ENCODE data around the gene C15orf39. TPM values are rescaled to one million over a fixed set of nuclear protein-coding genes. Genes with fewer than 3 reads are reported as not detected.
A peak's percentile ranks its signal among the peaks of the same experiment; 100 is the strongest.

The C15orf39 gene
- total and polyA plus RNA-seq, 9 of the 15 experiments (the other 6 are each of a cell fraction or from before 2014, with no cell fraction given): 0.31 to 29.8 (median 4.4) TPM

GRCh38 chr15:75200765-75201615 is 692 bp upstream of the C15orf39 start:
- Histone ChIP-seq H3K4me3 (peak overlapping the region; percentile 89), H3K4me1 (replicated peaks in 1 of 2; ENCODE audit: control insufficient read depth in 2 of 2, insufficient read depth in 2 of 2, low read length in 2 of 2) (peaks cover 45 to 50% of the 10 kb centered on the region in 2 experiments), H3K4me2 (ENCODE audit: insufficient read depth, low read length) (peak overlapping the region; percentile 93), H3K9ac (ENCODE audit: insufficient read depth in 1 of 2, low read depth in 2 of 2, low read length in 2 of 2) (peak overlapping the region; percentile 65 to 89), H3K79me2 (ENCODE audit: control insufficient read depth, insufficient read depth, low read length) (peaks cover 43% of the 10 kb centered on the region), H3K9me3 (replicated peaks; ENCODE audit: control insufficient read depth, insufficient read depth, low read depth, low read length) (no peaks in the 10 kb centered on the region), H3K27me3 (ENCODE audit: control insufficient read depth in 2 of 2, insufficient read depth in 2 of 2, low read length in 2 of 2) (no peaks in the 10 kb centered on the region; a peak in 1 of 5 replicates), H2AFZ (ENCODE audit: low read depth, low read length) (peak overlapping the region; percentile 88), H4K20me1 (replicated peaks; ENCODE audit: control insufficient read depth, insufficient read depth, low read length) (peaks cover 34% of the 10 kb centered on the region), H3K9me1 (ENCODE audit: control insufficient read depth, insufficient read depth, low read length) (peaks cover 9% of the 10 kb centered on the region), H3K36me3 (ENCODE audit: control insufficient read depth, insufficient read depth, low read length) (peaks cover 10% of the 10 kb centered on the region; the same call in 2 of the 3 replicates), H3K27ac (ENCODE audit: extremely low read depth, low read depth, low read length) (peak overlapping the region; percentile 54; the same call in 2 of the 3 replicates)
- WGBS (ENCODE audit: insufficient coverage, low coverage, missing lambda C conversion rate): 32% methylated on average over 16 of the region's 21 CpGs
- ChIA-PET CTCF (ENCODE audit: low intra/inter-chr PET ratio) (interaction anchor here (1.9 to 4.7 kb wide), 2 partner anchors 157 to 172 kb away, joined by 9 to 76 read pairs; no protein-coding TSS in a partner anchor), POLR2A (interaction anchor here (0.6 to 2.1 kb wide), 14 partner anchors 9 to 1146 kb away, joined by 3 to 6 read pairs (median 4); no protein-coding TSS in a partner anchor)
- intact Hi-C loops (cut with micrococcal nuclease) (loop anchor here (5.0 to 10.0 kb wide), 3 partner anchors 74 to 426 kb away; partner anchors contain the start of gene RPP25), in situ Hi-C loops (cut with MboI) (loop anchor here (5.0 kb wide), 1 partner anchor 174 kb away; no protein-coding TSS in a partner anchor)
- DNase-seq (ENCODE audit: extremely low read depth in 1 of 4, low spot score in 3 of 4): peak; percentile 50 to 69 (median 59)
- no TSS peak for BruUV-seq (replicated peaks)
- FAIRE-seq: peak; percentile 49
- no peak for ATAC-seq
- TF ChIP-seq ZNF592 (IDR thresholded peaks at IDR 0.05) (no peak), DACH1 (IDR thresholded peaks at IDR 0.05; ENCODE audit: partially characterized antibody) (no peak), ZNF133 (CRISPR knock-in tag; IDR thresholded peaks at IDR 0.05) (no peak), ZNF561 (CRISPR knock-in tag; conservative IDR thresholded peaks at IDR 0.05) (no peak), PML (IDR thresholded peaks at IDR 0.05; ENCODE audit: low read length) (no peak), U2AF1 (optimal IDR thresholded peaks at IDR 0.05; ENCODE audit: low read depth, low read length) (no peak), MLX (CRISPR knock-in tag; conservative IDR thresholded peaks at IDR 0.05) (no peak), CUX1 (CRISPR knock-in tag; IDR thresholded peaks at IDR 0.05) (no peak), CBX8 (IDR thresholded peaks at IDR 0.05; ENCODE audit: borderline replicate concordance, extremely low read depth, low read depth, low read length, poor library complexity, severe bottlenecking) (no peak)
